A549 (cell line): ENCODE results near the gene OOSP1. TPM values are rescaled to one million over a fixed set of nuclear protein-coding genes. Genes with fewer than 3 reads are reported as not detected.

ENCODE experiments used
- ATAC-seq, 2 experiments: fragments of 200-7000 bp in 1 of 2; fragments of >200 bp in 1 of 2; cut with Nextera tagmentation in 1 of 2; cut with Tn5 transposase in 1 of 2; 3 replicates each; pipeline versions ENCODE4 v1.8.0 to v1.9.1; 2018 to 2020; ENCODE audit warnings: mild to moderate bottlenecking in 1 of 2, moderate library complexity in 1 of 2
- CTCF ChIA-PET: fragments of 300-600 bp; sonication (Branson Sonifier 250); formaldehyde crosslinking; extraction: SDS; loops from one replicate; lab custom pipeline; 2021; ENCODE audit warnings: antibody characterized with exemption, inconsistent platforms; lab: Yijun Ruan, JAX
- POLR2A ChIA-PET: fragments of 350-600 bp; formaldehyde crosslinking; extraction: SDS; loops from one replicate; lab custom pipeline; 2021; ENCODE audit warnings: antibody characterized with exemption, inconsistent platforms; lab: Yijun Ruan, JAX
- DNase-seq, 2 experiments: peaks; one replicate each; pipeline versions ENCODE4 v3.0.0 to v3.0.0-alpha.2; 2011 to 2016; ENCODE audit warnings: low read depth in 1 of 2, low spot score in 1 of 2
- FAIRE-seq: peaks from 2 replicates; lab custom pipeline; 2011; peaks lifted over from hg19 to GRCh38; lab: Jason Lieb, UNC
- H3K27ac ChIP-seq, 2 experiments: fragments of >200 bp; sonication (Bioruptor Twin); formaldehyde crosslinking; 3 replicates each; pipeline ENCODE4 v1.5.1; 2016 to 2017
- H3K4me1 ChIP-seq: fragments of >200 bp; sonication (Bioruptor Twin); formaldehyde crosslinking; 3 replicates; pipeline ENCODE4 v1.6.1; 2016
- H3K4me2 ChIP-seq: fragments of >200 bp; sonication (Bioruptor Twin); formaldehyde crosslinking; 3 replicates; pipeline ENCODE4 v1.6.1; 2016
- H3K4me3 ChIP-seq: fragments of >200 bp; sonication (Bioruptor Twin); formaldehyde crosslinking; 3 replicates; pipeline ENCODE4 v1.5.1; 2016
- H3K9me3 ChIP-seq: fragments of >200 bp; sonication (Bioruptor Twin); formaldehyde crosslinking; 3 replicates; pipeline ENCODE4 v1.6.1; 2016
- BHLHE40 ChIP-seq: IDR thresholded peaks from 2 replicates; pipeline ENCODE4 v1.6.1; 2012; ENCODE audit warnings: low read depth, low read length, inconsistent platforms
- CBX2 ChIP-seq: fragments of 200-600 bp; sonication (generic); IDR thresholded peaks from 2 replicates; pipeline ENCODE4 v1.6.1; 2016; ENCODE audit warnings: low read depth, mild to moderate bottlenecking, borderline replicate concordance
- CEBPB ChIP-seq, 2 experiments: fragments of >200 bp in 1 of 2; sonication (Bioruptor Twin) in 1 of 2; formaldehyde crosslinking in 1 of 2; IDR thresholded peaks; 2 replicates each; pipeline ENCODE4 v1.6.1; 2012 to 2016
- EHMT2 ChIP-seq: fragments of 200-600 bp; sonication (generic); IDR thresholded peaks from 2 replicates; pipeline ENCODE4 v1.6.1; 2016; ENCODE audit warnings: antibody characterized with exemption, low read depth, mild to moderate bottlenecking, moderate library complexity
- FOSB ChIP-seq: fragments of 250-450 bp; sonication (Bioruptor Pico); IDR thresholded peaks from 2 replicates; pipeline ENCODE4 v1.5.0; 2020; ENCODE audit warnings: mild to moderate bottlenecking, moderate library complexity
- FOSL2 ChIP-seq, 2 experiments: fragments of 450-650 bp in 1 of 2; fragments of >200 bp in 1 of 2; sonication (Bioruptor Twin) in 1 of 2; formaldehyde crosslinking; IDR thresholded peaks; 2 replicates each; pipeline versions ENCODE4 v1.5.0 to v1.6.1; 2016 to 2020; ENCODE audit warnings: mild to moderate bottlenecking in 1 of 2, moderate library complexity in 1 of 2
- FOXS1 ChIP-seq: fragments of 250-450 bp; sonication (Bioruptor Pico); IDR thresholded peaks from 2 replicates; pipeline ENCODE4 v1.5.0; 2020; ENCODE audit warnings: mild to moderate bottlenecking, moderate library complexity
- HOXB13 ChIP-seq: fragments of 250-450 bp; sonication (Bioruptor Pico); IDR thresholded peaks from 2 replicates; pipeline ENCODE4 v1.5.0; 2020; ENCODE audit warnings: low read depth, mild to moderate bottlenecking, moderate library complexity
- HOXB5 ChIP-seq: fragments of 250-450 bp; sonication (Bioruptor Pico); IDR thresholded peaks from 2 replicates; pipeline ENCODE4 v1.5.0; 2020; ENCODE audit warnings: mild to moderate bottlenecking, moderate library complexity
- KDM1A ChIP-seq: fragments of 200-600 bp; sonication (generic); IDR thresholded peaks from 2 replicates; pipeline ENCODE4 v1.6.1; 2016; ENCODE audit warnings: low read depth, mild to moderate bottlenecking
- MAFK ChIP-seq: fragments of 450-650 bp; IDR thresholded peaks from 2 replicates; pipeline ENCODE4 v1.6.1; 2014; ENCODE audit not compliant: partially characterized antibody
- MAZ ChIP-seq: fragments of 150-350 bp; IDR thresholded peaks from 2 replicates; pipeline ENCODE4 v1.6.1; 2014; ENCODE audit warnings: antibody characterized with exemption, low read depth, low read length, borderline replicate concordance
- NFE2L2 ChIP-seq: fragments of 150-350 bp; conservative IDR thresholded peaks from 2 replicates; pipeline ENCODE4 v1.6.1; 2014; ENCODE audit warnings: low read length
- PHF8 ChIP-seq: fragments of 200-600 bp; sonication (generic); IDR thresholded peaks from 2 replicates; pipeline ENCODE4 v1.6.1; 2016; ENCODE audit warnings: low read depth, mild to moderate bottlenecking, antibody characterized with exemption, moderate library complexity, borderline replicate concordance
- POLR2A ChIP-seq: IDR thresholded peaks from 2 replicates; pipeline ENCODE4 v1.6.1; 2012; ENCODE audit warnings: mild to moderate bottlenecking, low read length
- RARB ChIP-seq: fragments of 250-450 bp; sonication (Bioruptor Pico); IDR thresholded peaks from 2 replicates; pipeline ENCODE4 v1.8.0; 2021; ENCODE audit warnings: mild to moderate bottlenecking, moderate library complexity
- RFX5 ChIP-seq: fragments of 450-650 bp; IDR thresholded peaks from 2 replicates; pipeline ENCODE4 v1.7.1; 2014; ENCODE audit warnings: antibody characterized with exemption, mild to moderate bottlenecking, moderate library complexity
- RNF2 ChIP-seq: fragments of 200-600 bp; sonication (generic); IDR thresholded peaks from 2 replicates; pipeline ENCODE4 v1.6.1; 2016; ENCODE audit warnings: low read depth, mild to moderate bottlenecking, antibody characterized with exemption, moderate library complexity, borderline replicate concordance
- TP53 ChIP-seq: fragments of 250-450 bp; sonication (Bioruptor Pico); IDR thresholded peaks from 2 replicates; pipeline ENCODE4 v1.5.0; 2021; ENCODE audit warnings: mild to moderate bottlenecking, moderate library complexity
- ZFP36 ChIP-seq: fragments of 450-650 bp; IDR thresholded peaks from 2 replicates; pipeline ENCODE4 v1.6.1; 2014; ENCODE audit warnings: borderline replicate concordance; ENCODE audit not compliant: partially characterized antibody
- ZNF302 ChIP-seq: fragments of 250-450 bp; sonication (Bioruptor Pico); IDR thresholded peaks from 2 replicates; pipeline ENCODE4 v1.9.0; 2021; ENCODE audit warnings: inconsistent platforms, mild to moderate bottlenecking, moderate library complexity
- WGBS: methylation state at CpG from one replicate; pipeline ENCODE4 v1.1.6; 2017; ENCODE audit errors: missing lambda C conversion rate; 5-methylcytosine and 5-hydroxymethylcytosine counted together
- polyA plus RNA-seq, 4 experiments: library from polyadenylated mRNA; depleted of rRNA in 3 of 4; stranded (reverse); fragments of >200 nt; fragmentation: RNase III in 1 of 4; extraction: RNeasy Plus Mini Kit Qiagen cat#74134 plus additional on column Dnase treatment in 1 of 4; gene quantifications; 2 replicates in 3 of 4; 3 replicates in 1 of 4; pipeline ENCODE4 v1.2.3, GENCODE V29; 2011 to 2017
- TF ChIP-seq, protein P1 (sequence below): fragments of 200-600 bp; sonication (generic); IDR thresholded peaks from 2 replicates; pipeline ENCODE4 v1.6.1; 2016; ENCODE audit warnings: antibody characterized with exemption, mild to moderate bottlenecking, moderate library complexity
- TF ChIP-seq, protein P2 (sequence below): fragments of 250-450 bp; sonication (Bioruptor Pico); IDR thresholded peaks from 2 replicates; pipeline ENCODE4 v1.5.0; 2021; ENCODE audit warnings: mild to moderate bottlenecking, moderate library complexity, borderline replicate concordance
- TF ChIP-seq, protein P3 (sequence below): fragments of 450-650 bp; IDR thresholded peaks from 2 replicates; pipeline ENCODE4 v1.6.1; 2014; ENCODE audit warnings: antibody characterized with exemption

The OOSP1 gene
- polyA plus RNA-seq, 2 of the 4 experiments (the other 2 are of a cell fraction): not detected

DNA sequence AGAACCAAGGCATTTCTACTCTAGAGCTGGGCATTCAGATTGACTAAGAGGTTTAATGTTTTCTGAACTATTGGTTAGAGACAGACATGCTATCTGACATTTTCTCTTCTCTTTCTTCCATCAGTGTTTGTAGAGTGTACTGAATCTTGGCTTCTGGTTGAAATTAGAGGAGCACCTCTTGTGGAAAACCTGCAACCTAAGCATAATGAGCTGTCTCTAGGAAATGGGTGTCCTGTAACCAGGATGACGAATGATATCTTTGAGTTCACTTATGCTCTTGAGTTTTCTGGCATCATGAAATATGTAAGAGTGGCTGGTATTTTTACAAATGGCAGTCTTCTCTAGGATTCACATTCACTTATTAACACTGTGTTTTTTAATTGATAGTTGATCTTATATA, 45.0 kb downstream of the OOSP1 start:
- ChIA-PET POLR2A (no interaction called here), CTCF (interaction anchor here (1.2 kb wide), 1 partner anchor 43 kb away, joined by 3 read pairs; no protein-coding TSS in a partner anchor)
- H3K4me2 ChIP-seq: no peak overlapping the region
- H3K4me3 ChIP-seq: no peak overlapping the region
- DNase-seq (no peak), ATAC-seq (no peak), FAIRE-seq (no peak)
- H3K27ac ChIP-seq: no peak overlapping the region
- WGBS: 0% methylated on average over 1 of the region's 1 CpG
- no peaks in the 10 kb centered on the region for H3K4me1 ChIP-seq
- TF ChIP-seq RFX5 (no peak), MAFK (peak; percentile 48)
- H3K9me3 ChIP-seq: no peaks in the 10 kb centered on the region

DNA sequence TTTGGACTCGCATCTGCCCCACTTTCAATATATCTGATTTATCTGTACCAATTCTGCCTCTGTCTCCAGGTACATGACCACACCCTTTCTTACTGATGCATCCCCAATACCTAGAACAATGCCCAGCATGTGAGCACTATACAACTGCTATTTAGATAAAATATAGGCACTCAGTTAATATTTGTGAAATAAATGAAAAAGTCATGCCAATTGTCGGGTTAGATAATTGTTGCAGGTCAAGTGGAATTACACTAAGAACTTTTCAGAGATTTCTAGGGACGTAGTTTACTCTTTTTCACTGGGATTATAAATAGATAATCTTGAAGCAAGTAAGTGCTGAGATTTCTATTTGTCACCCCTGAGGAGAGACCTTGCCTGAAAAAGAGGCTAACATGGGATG, 46.1 kb downstream of the OOSP1 start:
- DNase-seq: no peak
- H3K4me1 ChIP-seq: no peaks in the 10 kb centered on the region
- CTCF ChIA-PET: no interaction called here
- H3K4me2 ChIP-seq: no peak overlapping the region
- no peak for FAIRE-seq
- no peak overlapping the region for H3K4me3 ChIP-seq
- ATAC-seq: no peak
- no peak overlapping the region for H3K27ac ChIP-seq
- TF ChIP-seq FOSB (no peak), CBX2 (no peak), KDM1A (no peak), RNF2 (no peak), ZFP36 (no peak), NFE2L2 (no peak), FOSL2 (IDR thresholded peaks at IDR 0.05) (no peak), FOSL2 (CRISPR knock-in tag; IDR thresholded peaks at IDR 0.05) (no peak), POLR2A (no peak), CEBPB (IDR thresholded peaks at IDR 0.05) (no peak), BHLHE40 (no peak), RFX5 (no peak)
- TF ChIP-seq, protein P1, sequence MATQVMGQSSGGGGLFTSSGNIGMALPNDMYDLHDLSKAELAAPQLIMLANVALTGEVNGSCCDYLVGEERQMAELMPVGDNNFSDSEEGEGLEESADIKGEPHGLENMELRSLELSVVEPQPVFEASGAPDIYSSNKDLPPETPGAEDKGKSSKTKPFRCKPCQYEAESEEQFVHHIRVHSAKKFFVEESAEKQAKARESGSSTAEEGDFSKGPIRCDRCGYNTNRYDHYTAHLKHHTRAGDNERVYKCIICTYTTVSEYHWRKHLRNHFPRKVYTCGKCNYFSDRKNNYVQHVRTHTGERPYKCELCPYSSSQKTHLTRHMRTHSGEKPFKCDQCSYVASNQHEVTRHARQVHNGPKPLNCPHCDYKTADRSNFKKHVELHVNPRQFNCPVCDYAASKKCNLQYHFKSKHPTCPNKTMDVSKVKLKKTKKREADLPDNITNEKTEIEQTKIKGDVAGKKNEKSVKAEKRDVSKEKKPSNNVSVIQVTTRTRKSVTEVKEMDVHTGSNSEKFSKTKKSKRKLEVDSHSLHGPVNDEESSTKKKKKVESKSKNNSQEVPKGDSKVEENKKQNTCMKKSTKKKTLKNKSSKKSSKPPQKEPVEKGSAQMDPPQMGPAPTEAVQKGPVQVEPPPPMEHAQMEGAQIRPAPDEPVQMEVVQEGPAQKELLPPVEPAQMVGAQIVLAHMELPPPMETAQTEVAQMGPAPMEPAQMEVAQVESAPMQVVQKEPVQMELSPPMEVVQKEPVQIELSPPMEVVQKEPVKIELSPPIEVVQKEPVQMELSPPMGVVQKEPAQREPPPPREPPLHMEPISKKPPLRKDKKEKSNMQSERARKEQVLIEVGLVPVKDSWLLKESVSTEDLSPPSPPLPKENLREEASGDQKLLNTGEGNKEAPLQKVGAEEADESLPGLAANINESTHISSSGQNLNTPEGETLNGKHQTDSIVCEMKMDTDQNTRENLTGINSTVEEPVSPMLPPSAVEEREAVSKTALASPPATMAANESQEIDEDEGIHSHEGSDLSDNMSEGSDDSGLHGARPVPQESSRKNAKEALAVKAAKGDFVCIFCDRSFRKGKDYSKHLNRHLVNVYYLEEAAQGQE: no peak
- TF ChIP-seq, protein P2, sequence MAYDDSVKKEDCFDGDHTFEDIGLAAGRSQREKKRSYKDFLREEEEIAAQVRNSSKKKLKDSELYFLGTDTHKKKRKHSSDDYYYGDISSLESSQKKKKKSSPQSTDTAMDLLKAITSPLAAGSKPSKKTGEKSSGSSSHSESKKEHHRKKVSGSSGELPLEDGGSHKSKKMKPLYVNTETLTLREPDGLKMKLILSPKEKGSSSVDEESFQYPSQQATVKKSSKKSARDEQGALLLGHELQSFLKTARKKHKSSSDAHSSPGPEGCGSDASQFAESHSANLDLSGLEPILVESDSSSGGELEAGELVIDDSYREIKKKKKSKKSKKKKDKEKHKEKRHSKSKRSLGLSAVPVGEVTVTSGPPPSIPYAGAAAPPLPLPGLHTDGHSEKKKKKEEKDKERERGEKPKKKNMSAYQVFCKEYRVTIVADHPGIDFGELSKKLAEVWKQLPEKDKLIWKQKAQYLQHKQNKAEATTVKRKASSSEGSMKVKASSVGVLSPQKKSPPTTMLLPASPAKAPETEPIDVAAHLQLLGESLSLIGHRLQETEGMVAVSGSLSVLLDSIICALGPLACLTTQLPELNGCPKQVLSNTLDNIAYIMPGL (CRISPR knock-in tag): no peak
- TF ChIP-seq, protein P3, sequence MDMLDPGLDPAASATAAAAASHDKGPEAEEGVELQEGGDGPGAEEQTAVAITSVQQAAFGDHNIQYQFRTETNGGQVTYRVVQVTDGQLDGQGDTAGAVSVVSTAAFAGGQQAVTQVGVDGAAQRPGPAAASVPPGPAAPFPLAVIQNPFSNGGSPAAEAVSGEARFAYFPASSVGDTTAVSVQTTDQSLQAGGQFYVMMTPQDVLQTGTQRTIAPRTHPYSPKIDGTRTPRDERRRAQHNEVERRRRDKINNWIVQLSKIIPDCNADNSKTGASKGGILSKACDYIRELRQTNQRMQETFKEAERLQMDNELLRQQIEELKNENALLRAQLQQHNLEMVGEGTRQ: no peak
- TF ChIP-seq, all 56 proteins: peak for 0
- 2% methylated on average over 3 of the region's 3 CpGs for WGBS
- POLR2A ChIA-PET: no interaction called here
- no peaks in the 10 kb centered on the region for H3K9me3 ChIP-seq

DNA sequence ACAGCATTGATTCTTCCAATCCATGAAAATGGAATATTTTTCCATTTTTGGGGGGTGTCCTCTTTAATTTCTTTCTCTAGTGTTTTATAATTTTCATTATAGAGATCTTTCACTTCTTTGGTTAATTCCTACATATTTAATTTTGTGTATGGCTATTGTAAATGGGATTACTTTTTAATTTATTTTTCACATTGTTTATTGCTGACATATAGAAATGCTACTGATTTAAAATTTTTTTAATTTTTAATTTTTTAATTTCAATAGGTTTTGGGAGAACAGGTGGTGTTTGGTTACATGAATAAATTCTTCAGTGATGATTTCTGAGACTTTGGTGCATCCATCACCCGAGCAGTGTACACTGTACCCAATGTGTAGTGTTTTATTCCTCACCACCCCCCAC, 52.2 kb downstream of the OOSP1 start:
- POLR2A ChIA-PET: no interaction called here
- TF ChIP-seq CEBPB (IDR thresholded peaks at IDR 0.05): no peak
- TF ChIP-seq FOXS1 (CRISPR knock-in tag): no peak
- no peak for TF ChIP-seq RARB
- TF ChIP-seq, protein P3: no peak
- no peak for TF ChIP-seq FOSB
- TF ChIP-seq MAFK: no peak
- no peak for TF ChIP-seq MAZ
- TF ChIP-seq ZNF302 (CRISPR knock-in tag): no peak
- TF ChIP-seq HOXB5 (CRISPR knock-in tag): no peak
- no peak for TF ChIP-seq PHF8
- no peak for TF ChIP-seq EHMT2
- TF ChIP-seq TP53 (CRISPR knock-in tag): no peak
- no peak for TF ChIP-seq HOXB13 (CRISPR knock-in tag)
- TF ChIP-seq, protein P2 (CRISPR knock-in tag): no peak
- FAIRE-seq (no peak), ATAC-seq (no peak), DNase-seq (no peak)
- WGBS: 0% methylated on average over 1 of the region's 1 CpG
- Histone ChIP-seq H3K27ac (no peak overlapping the region), H3K4me3 (no peak overlapping the region), H3K4me1 (no peaks in the 10 kb centered on the region), H3K4me2 (no peak overlapping the region), H3K9me3 (no peaks in the 10 kb centered on the region)
- CTCF ChIA-PET: no interaction called here
